Daoy (cell line): ENCODE measurements around the gene CLCF1. TPM values are rescaled to one million over a fixed set of nuclear protein-coding genes. Genes with fewer than 3 reads are reported as not detected.

Experiments
- DNase-seq: peaks from one replicate; pipeline ENCODE4 v3.0.0-alpha.2; 2015; ENCODE audit warnings: low read depth
- total RNA-seq: library from RNA; depleted of rRNA; stranded (reverse); fragments of >200 nt; shearing (Covaris generic); gene quantifications from 2 replicates; pipeline ENCODE4 v1.2.3, GENCODE V29; 2014; rRNA removed

CLCF1 gene
- total RNA-seq: 7.1 TPM in 2 replicates

GRCh38 chr11:67372993-67373647, at the start of gene CLCF1:
Gene CLCF1, minus strand, starts transcription at chr11:67373598. Its CDS starts 59 bp downstream, at chr11:67373539.
- peak; percentile 70 for DNase-seq

DNA sequence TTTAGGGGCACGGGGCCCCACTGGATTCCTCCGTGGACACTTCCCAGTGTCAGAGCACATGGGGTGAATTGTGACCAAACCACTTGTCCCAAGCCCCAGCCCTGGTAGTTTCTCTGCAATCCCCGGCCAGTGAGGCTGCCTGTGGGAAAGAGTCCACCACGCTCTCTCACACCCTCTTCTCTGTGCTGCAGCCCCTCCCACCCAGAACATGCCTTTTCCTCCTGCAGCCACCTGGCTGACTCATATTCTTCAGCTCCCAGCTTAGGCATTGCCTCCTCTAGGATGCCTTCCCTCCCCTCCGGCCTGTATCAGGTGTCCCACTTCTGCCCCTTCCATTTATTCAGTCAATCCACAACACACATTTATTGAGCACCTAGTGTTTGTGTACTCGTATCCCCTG, 49.5 kb upstream of the CLCF1 start:
- DNase-seq: no peak

- no peak for DNase-seq
Observed at GRCh38 chr11:67421430-67422031, 48.1 kb upstream of the CLCF1 start.

DNA sequence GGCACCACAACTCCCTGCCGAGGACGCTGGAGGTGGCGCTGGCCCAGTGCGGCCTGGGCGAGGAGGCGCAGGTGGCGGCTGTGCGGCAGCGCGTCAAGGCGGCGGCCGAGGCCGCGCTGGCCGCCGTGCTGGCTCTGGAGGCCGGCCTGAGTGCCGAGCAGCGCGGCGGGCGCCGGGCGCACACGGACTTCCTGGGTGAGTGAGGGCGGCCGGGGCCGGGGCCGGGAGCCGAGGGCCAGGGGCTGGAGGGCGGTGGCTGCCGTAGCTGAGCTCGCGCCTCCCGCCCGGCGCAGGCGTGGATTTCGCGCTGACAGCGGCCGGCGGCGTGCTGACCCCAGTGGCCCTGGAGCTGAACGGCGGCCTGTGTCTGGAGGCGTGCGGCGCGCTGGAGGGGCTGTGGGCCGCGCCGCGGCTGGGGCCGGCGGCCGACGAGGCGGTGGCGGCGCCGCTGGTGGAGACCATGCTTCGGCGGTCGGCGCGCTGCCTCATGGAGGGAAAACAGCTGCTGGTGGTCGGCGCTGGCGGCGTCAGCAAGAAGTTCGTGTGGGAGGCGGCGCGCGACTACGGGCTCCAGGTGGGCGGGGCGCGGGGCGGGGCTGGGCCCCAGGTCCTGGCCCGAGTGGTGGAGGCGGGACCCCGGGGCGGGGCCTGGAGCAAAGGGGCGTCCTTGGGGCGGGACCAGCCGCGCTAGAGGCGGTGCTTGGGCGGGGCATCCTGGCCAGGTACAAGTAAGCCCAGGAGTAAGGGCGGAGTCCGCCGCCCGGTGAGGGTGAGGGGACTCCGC, 47.4 kb upstream of the CLCF1 start:
- peak; percentile 96 for DNase-seq

DNA sequence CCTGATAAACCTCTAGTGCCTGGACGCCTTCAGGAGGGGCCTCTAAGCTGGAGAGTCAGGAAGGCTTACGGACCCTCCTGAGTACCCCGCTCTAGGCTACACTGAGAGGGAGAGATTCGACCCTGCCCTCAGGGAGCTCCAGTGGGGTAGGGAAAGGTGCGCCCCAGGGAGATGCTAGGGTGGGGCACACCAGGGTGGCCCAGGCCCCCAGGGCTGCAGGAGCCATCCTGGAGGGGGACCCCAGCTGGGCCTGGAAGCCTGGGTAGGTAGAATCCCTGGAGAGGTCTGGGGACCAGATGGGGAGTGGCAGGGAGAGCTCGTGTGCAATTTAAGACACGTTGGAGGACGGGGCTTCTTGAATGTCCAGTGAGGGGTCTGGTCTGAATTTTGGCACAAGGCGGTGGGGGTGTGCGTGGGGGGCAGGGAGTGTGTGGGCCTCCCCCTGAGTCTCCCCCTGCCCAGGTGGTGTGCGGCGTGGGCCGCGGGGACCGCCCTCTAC, 46.8 kb upstream of the CLCF1 start:
- DNase-seq: no peak

- no peak for DNase-seq
Observed at GRCh38 chr11:67419325-67420049, 46.1 kb upstream of the CLCF1 start.

- no peak for DNase-seq
Observed at GRCh38 chr11:67418476-67419281, 45.3 kb upstream of the CLCF1 start.

GRCh38 chr11:67417425-67417824, 44.0 kb upstream of the CLCF1 start:
- no peak for DNase-seq

- DNase-seq: peak; percentile 57
Observed at GRCh38 chr11:67416416-67417335, 43.3 kb upstream of the CLCF1 start.

DNA sequence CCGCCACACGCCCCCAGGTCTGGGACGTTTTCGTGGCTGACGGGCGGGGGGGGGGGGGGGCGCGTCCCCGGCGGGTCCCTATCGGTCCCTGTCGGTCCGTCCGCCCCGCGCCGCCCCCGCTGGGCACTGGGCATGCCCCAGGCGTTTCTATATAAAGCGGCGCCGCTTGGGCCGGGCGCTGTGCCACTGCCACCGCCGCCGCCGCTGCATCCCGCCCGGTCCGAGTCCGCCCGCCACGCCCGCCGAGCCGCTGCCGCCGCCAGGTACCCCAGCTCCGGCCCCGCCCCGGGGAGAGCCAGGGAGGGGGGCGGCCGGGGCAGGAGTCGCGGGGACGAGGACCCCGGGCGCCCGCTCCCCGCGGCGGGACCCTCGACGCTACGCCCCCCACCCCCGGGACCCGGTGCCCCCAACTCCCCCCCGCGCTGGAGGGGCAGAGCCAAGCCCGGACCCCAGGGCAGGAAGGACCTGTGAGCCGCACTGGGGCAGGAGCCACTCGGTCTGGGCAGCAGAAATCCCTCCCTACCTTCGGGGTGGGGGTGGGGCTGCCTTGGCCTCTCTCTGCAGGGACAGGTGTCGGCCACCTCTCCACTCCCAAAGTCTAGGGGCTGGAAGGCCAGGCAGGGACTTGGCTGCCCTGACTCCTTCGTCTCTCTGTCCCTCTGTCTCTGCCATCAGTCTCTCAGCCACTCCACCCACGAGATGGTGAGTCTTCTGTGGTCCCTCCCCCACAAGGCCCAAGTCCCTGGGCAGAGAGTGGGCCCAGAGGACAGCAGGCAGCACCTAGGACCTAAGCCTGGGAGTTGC, 42.3 kb upstream of the CLCF1 start, which contains the start of gene CARNS1:
Gene CARNS1, plus strand, starts transcription at position 178 of the 804 bp plus-strand sequence. Its CDS starts 522 bp downstream, at position 700.
- no peak for DNase-seq

GRCh38 chr11:67413266-67413849, 40.0 kb upstream of the CLCF1 start:
- DNase-seq: no peak

- no peak for DNase-seq
Observed at GRCh38 chr11:67412495-67413179, 39.2 kb upstream of the CLCF1 start.

GRCh38 chr11:67411785-67412152, 38.4 kb upstream of the CLCF1 start:
- no peak for DNase-seq

- DNase-seq: no peak
Observed at GRCh38 chr11:67410984-67411784, 37.8 kb upstream of the CLCF1 start.

DNA sequence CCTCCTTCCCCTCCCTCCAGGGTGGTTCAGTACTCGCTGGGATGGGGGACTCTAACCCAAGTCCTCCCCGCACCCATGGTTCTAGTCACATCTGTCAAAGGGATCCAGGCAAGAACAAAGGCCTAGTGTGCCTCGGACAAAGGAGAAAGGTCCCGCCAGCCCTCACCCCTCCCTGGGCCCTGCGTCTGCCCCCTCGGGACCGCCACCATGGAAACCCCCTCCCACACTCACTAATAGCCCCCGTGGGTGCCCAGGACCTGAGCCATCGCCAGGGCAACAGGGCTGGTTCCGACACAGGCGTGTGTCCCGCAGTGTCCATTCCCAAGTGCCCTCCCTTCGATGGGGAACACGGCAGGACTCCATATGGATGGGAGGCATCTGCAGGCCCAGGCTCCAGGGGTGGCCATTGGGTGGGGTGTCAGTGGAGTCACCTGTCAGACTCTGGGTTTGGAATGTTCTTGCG, 37.0 kb upstream of the CLCF1 start:
- DNase-seq: no peak

GRCh38 chr11:67409781-67410368, 36.5 kb upstream of the CLCF1 start:
- DNase-seq: no peak

- DNase-seq: no peak
Observed at GRCh38 chr11:67409261-67409666, 35.9 kb upstream of the CLCF1 start.
